Thyroid gland (tissue), 4 donors: ENCODE data around the gene NRSN1. TPM values are rescaled to one million over a fixed set of nuclear protein-coding genes. Genes with fewer than 3 reads are reported as not detected.

Source experiments
- DNase-seq, 2 donors: peaks; one replicate each; pipeline ENCODE4 v3.0.0-alpha.2; 2019
- H3K27ac ChIP-seq, 3 donors: fragments of 200-600 bp; sonication (generic); 1 replicate in 2 of 3; 2 replicates in 1 of 3; pipeline ENCODE4 v1.5.1; 2016 to 2019; ENCODE audit warnings: mild to moderate bottlenecking in 1 of 3, moderate library complexity in 1 of 3
- H3K27me3 ChIP-seq: fragments of 200-600 bp; sonication (generic); one replicate; pipeline ENCODE4 v1.5.1; 2019
- H3K36me3 ChIP-seq, 2 donors: fragments of 200-600 bp; sonication (generic); one replicate each; pipeline ENCODE4 v1.5.1; 2016 to 2019
- H3K4me1 ChIP-seq, 2 donors: fragments of 200-600 bp; sonication (generic); one replicate each; pipeline ENCODE4 v1.5.1; 2017 to 2019
- H3K4me3 ChIP-seq, 3 donors: fragments of 200-600 bp; sonication (generic); replicated peaks in 1 of 3; 1 replicate in 2 of 3; 2 replicates in 1 of 3; pipeline ENCODE4 v1.5.1; 2016; ENCODE audit warnings: mild to moderate bottlenecking in 1 of 3
- H3K9me3 ChIP-seq: fragments of 200-600 bp; sonication (generic); one replicate; pipeline ENCODE4 v1.5.1; 2017
- POLR2A ChIP-seq, 2 donors: fragments of 450-650 bp; IDR thresholded peaks; one replicate each; pipeline ENCODE4 v1.6.1; 2017; ENCODE audit warnings: antibody characterized with exemption in 2 of 2, mild to moderate bottlenecking in 2 of 2, moderate library complexity in 1 of 2
- WGBS, 2 donors: methylation state at CpG; one replicate each; pipeline ENCODE4 v1.1.5; 2017; 5-methylcytosine and 5-hydroxymethylcytosine counted together
- intact Hi-C: fragments of 100-400 bp; cut with DNase I; formaldehyde crosslinking; loops from one replicate; pipeline ENCODE4 v1.15.1; 2023
- total RNA-seq, 4 donors: library from RNA; depleted of rRNA; stranded (reverse); fragments of >200 nt; gene quantifications; one replicate each; pipeline ENCODE4 v1.2.3, GENCODE V29; 2016
- TF ChIP-seq, protein P1 (sequence below), 6 experiments: fragments of 200-600 bp in 3 of 6; fragments of 450-650 bp in 3 of 6; sonication (generic) in 3 of 6; IDR thresholded peaks; one replicate each; pipeline ENCODE4 v1.5.1; 2016 to 2019; ENCODE audit warnings: antibody characterized with exemption in 6 of 6, mild to moderate bottlenecking in 2 of 6, inconsistent platforms in 1 of 6, moderate library complexity in 1 of 6

Gene NRSN1
- total RNA-seq, 4 donors from 2014 or later, result not detected

DNA sequence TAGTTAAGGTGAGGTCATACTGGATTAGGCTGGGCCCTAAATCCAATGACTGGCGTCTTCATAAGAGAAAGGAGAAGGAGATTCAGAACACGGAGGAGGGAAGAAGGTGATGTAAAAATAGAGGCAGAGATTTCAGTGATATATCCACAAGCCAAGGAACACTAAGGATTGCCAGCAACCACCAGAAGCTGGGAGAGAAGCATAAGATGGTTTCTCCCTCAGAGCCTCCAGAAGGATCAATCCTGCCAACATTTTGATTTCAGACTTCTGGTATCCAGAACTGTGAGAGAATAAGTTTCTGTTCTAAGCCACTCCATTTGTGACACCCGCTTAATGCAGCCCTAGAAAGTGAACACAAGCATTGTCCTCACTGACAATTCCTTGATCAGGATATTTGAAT is 33.6 kb upstream of the NRSN1 start:
- no peaks in the 10 kb centered on the region for H3K4me1 ChIP-seq
- intact Hi-C loops, result no loop called here
- no peaks in the 10 kb centered on the region for H3K36me3 ChIP-seq
- no peak for DNase-seq
- H3K9me3 ChIP-seq, result no peaks in the 10 kb centered on the region
- no peak overlapping the region for H3K27ac ChIP-seq
- WGBS, 2 donors, result 58 to 76% methylated on average over 3 of the region's 3 CpGs
- no peaks in the 10 kb centered on the region for H3K27me3 ChIP-seq
- no peak overlapping the region for H3K4me3 ChIP-seq
- TF ChIP-seq, protein P1, sequence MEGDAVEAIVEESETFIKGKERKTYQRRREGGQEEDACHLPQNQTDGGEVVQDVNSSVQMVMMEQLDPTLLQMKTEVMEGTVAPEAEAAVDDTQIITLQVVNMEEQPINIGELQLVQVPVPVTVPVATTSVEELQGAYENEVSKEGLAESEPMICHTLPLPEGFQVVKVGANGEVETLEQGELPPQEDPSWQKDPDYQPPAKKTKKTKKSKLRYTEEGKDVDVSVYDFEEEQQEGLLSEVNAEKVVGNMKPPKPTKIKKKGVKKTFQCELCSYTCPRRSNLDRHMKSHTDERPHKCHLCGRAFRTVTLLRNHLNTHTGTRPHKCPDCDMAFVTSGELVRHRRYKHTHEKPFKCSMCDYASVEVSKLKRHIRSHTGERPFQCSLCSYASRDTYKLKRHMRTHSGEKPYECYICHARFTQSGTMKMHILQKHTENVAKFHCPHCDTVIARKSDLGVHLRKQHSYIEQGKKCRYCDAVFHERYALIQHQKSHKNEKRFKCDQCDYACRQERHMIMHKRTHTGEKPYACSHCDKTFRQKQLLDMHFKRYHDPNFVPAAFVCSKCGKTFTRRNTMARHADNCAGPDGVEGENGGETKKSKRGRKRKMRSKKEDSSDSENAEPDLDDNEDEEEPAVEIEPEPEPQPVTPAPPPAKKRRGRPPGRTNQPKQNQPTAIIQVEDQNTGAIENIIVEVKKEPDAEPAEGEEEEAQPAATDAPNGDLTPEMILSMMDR (IDR thresholded peaks at IDR 0.05), result no peak
- no peak for TF ChIP-seq POLR2A (IDR thresholded peaks at IDR 0.05)

DNA sequence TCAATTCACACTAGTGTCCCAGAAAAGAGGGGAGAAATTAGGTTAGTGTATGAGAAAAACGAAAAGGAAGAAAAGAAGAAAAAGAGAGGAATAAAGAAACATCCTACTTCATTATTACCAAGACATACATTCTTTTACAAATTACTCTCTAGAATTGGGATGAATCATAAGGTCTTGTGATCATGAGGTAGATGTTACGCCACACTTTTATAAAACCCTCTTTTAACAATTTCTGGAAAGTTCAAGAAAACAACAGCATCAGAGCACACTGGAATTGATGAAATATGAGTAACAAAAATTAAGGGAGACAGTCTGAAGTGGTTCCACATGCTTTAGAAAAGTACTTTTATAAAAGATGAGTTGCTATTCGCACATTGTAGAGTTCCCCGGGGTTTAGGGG is 32.6 kb upstream of the NRSN1 start:
- TF ChIP-seq POLR2A (IDR thresholded peaks at IDR 0.05), result no peak
- TF ChIP-seq, protein P1 (IDR thresholded peaks at IDR 0.05), result no peak
- Histone ChIP-seq H3K9me3 (no peaks in the 10 kb centered on the region), H3K4me3 (no peak overlapping the region), H3K36me3 (no peaks in the 10 kb centered on the region), H3K4me1 (no peaks in the 10 kb centered on the region), H3K27me3 (no peaks in the 10 kb centered on the region), H3K27ac (no peak overlapping the region)
- no peak for DNase-seq
- 83 to 91% methylated on average over 4 of the region's 4 CpGs for WGBS, 2 donors
- intact Hi-C loops, result no loop called here

DNA sequence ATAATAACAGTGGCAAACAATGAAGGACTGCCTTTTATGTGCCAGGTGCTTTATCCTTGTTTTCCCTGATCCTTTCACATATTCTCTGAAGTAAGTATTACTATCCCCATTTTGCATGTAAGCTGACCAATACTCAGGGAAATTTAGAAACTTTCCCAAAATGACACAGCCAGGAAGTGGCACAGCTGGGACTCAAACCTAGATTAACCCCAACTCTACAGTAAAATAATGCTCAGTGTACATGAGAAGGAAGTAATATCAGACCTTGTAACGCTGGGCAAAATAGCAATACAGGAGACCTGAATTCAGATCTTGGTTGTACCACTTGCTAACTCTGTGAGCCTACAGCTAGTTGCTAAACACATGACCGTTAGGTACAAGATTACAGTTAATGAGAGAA is 26.8 kb upstream of the NRSN1 start:
- Histone ChIP-seq H3K4me3 (no peak overlapping the region), H3K4me1 (no peaks in the 10 kb centered on the region), H3K36me3 (no peaks in the 10 kb centered on the region), H3K27ac (no peak overlapping the region), H3K27me3 (no peaks in the 10 kb centered on the region), H3K9me3 (no peaks in the 10 kb centered on the region)
- TF ChIP-seq POLR2A (IDR thresholded peaks at IDR 0.05), result no peak
- TF ChIP-seq, protein P1 (IDR thresholded peaks at IDR 0.05), result no peak
- DNase-seq, result no peak
- intact Hi-C loops, result no loop called here
- 77 to 80% methylated on average over 2 of the region's 2 CpGs for WGBS, 2 donors

DNA sequence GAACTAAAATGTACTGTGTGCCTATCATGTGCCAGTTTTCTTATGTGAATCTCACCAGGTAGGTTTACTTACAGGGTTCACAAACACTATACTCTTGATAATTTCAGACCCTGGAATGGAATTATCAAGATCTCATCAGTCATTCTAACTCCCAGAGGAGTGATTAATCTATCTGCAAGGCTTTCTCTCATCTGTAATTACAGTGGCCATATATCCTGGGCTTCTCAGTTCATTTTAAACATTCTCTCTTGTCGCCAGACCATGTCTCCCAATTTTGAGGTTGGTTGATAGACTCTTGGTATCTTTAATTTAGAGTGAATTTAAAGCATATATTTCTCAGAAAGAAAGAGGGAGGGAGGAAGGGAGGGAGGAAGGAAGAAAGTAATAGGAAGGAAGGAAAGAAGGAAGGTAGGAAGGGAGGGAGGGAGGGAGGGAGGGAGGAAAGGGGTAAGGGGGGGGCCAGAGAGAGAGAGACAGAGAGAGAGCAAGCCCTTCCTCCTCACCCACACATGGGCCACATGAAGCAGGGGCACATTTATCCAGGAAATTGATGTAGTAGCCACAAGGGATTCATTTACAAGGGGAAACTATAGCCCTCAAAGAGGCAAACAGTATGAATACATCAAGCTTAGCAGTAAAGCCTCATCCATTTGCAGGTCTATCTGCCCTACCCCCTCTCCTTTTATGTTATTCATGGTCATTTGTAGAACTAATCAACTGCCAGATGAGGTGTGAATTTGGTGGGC is 25.8 kb upstream of the NRSN1 start:
- DNase-seq, result no peak
- TF ChIP-seq POLR2A (IDR thresholded peaks at IDR 0.05), result no peak
- TF ChIP-seq, protein P1 (IDR thresholded peaks at IDR 0.05), result no peak
- intact Hi-C loops, result no loop called here
- no peak overlapping the region for H3K4me3 ChIP-seq
- no peaks in the 10 kb centered on the region for H3K4me1 ChIP-seq
- no peaks in the 10 kb centered on the region for H3K27me3 ChIP-seq
- no peak overlapping the region for H3K27ac ChIP-seq
- 71 to 73% methylated on average over 1 of the region's 1 CpG for WGBS, 2 donors
- H3K9me3 ChIP-seq, result no peaks in the 10 kb centered on the region
- no peaks in the 10 kb centered on the region for H3K36me3 ChIP-seq

DNA sequence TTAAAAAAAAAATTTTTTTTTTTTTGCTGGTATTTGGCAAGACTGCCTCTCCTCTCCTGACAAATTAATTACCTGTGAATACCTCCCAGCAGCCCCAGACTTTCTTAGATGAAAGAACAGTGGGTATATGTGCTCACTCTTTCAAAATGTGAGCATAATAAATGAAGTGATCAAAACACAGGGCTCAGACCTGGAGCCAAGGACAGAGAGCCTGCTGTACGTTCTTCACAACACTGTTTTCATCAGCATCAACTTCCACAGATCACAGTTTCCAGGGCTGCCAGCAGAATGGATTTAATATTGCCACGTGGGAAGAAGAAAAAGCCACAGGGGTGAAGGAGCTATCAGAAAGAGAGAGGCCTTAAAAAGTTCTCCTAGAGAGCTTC is 25.3 kb upstream of the NRSN1 start:
- no peak for TF ChIP-seq POLR2A (IDR thresholded peaks at IDR 0.05)
- TF ChIP-seq, protein P1 (IDR thresholded peaks at IDR 0.05), result no peak
- H3K27me3 ChIP-seq, result no peaks in the 10 kb centered on the region
- intact Hi-C loops, result no loop called here
- no peak overlapping the region for H3K4me3 ChIP-seq
- H3K4me1 ChIP-seq, result no peaks in the 10 kb centered on the region
- no peak overlapping the region for H3K27ac ChIP-seq
- no peak for DNase-seq
- H3K36me3 ChIP-seq, result no peaks in the 10 kb centered on the region
- WGBS, 2 donors, result 53 to 61% methylated on average over 2 of the region's 2 CpGs
- no peaks in the 10 kb centered on the region for H3K9me3 ChIP-seq
